GM21515 (cell line): ENCODE results near the gene CCDC192.

Experiments
- ATAC-seq: cut with Tn5 transposase; IDR thresholded peaks from one replicate; pipeline ENCODE4 v1.9.1; 2021; ENCODE audit not compliant: unreplicated experiment

CCDC192 gene

DNA sequence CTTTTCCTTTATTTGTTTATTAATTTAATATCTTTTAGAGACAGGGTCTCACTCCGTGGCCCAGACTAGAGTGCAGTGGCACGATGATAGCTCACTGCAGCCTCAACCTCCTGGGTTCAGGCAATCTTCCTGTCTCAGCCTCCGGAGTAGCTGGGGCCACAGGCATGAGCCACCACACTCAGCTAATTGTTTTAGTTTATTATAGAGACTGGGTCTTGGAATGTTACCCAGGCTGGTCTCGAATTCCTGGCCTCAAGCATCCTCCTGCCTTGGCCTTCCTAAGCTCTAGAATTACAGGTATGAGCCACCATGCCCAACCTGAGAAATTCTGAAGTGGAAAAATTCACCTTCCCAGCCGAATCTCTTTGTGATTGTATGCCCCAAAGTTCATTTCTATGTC, 240.9 kb downstream of the CCDC192 start:
- no peak for ATAC-seq

DNA sequence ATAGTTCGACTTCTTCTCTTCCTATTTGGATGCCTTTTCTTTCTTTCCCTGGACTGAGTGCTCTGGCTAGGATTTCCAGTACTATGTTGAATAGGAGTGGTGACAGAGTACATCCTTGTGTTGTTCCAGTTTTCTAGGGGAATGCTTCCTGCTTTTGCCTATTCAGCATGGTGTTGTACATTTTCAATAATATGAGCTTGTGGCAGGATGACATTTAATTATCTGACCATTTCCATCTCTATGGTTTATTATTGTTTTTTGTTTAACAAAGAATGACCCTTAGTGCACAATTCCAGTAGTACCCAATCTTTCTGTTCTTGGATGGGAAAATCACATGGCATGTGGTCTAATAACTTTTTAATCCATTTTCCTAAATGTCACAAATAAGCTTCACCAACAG, 244.8 kb downstream of the CCDC192 start:
- ATAC-seq: no peak

DNA sequence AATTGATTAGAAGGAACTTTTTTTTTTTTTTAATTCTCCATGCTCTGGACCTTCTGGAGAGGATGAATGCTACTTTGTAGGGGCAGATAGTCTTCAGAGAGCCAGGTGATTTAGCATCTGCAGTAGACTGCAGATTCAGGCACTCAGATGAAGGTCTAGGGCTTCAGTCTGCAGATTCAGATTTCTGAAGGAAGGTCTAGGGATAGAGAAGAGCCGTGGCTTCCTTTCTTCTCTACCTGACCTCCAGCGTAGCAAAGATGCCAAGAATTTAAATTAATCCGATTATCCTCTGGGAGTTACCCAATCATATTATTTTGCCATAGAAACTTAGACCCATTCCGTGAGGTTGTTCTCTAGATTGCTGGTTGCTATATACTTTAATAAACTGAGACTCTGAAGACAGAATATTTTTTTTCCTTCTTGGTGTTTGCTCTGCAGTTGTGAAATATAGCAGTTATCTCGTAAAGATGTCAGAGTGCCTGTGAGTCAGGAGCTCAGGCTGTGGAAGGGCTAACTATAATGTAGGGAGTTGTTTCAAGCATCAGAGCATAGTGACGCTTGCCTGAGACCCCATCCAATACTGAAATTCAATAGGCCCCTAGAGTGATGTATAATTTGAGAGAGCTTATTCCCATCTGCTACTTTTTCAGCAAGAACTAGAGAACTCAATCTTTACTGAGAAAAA, 247.7 kb downstream of the CCDC192 start:
- no peak for ATAC-seq

GRCh38 chr5:127951791-127952190, 248.6 kb downstream of the CCDC192 start:
- no peak for ATAC-seq

DNA sequence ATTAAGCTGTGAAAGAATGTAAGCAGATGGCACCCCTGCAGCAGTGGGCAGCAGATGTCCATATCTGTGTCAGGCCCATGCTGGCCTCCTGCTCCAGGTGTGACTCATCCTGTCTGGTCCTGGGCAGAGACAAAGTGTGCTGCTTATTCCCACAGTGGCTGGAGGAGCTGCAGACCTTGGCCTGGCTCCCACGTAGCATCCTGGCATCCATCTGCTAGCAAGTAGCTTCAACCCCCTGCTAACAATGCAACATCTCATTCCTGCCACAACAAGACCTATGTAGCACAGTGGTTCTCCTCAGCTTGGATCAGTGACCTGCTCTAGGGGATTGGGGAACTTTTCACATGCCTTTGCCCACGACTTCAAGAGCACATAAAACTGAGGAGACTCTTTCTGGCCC, 254.0 kb downstream of the CCDC192 start:
- ATAC-seq: no peak

- no peak for ATAC-seq
Measured at GRCh38 chr5:127957701-127958239, 254.6 kb downstream of the CCDC192 start.

GRCh38 chr5:127958421-127959011, 255.3 kb downstream of the CCDC192 start:
- ATAC-seq: no peak

DNA sequence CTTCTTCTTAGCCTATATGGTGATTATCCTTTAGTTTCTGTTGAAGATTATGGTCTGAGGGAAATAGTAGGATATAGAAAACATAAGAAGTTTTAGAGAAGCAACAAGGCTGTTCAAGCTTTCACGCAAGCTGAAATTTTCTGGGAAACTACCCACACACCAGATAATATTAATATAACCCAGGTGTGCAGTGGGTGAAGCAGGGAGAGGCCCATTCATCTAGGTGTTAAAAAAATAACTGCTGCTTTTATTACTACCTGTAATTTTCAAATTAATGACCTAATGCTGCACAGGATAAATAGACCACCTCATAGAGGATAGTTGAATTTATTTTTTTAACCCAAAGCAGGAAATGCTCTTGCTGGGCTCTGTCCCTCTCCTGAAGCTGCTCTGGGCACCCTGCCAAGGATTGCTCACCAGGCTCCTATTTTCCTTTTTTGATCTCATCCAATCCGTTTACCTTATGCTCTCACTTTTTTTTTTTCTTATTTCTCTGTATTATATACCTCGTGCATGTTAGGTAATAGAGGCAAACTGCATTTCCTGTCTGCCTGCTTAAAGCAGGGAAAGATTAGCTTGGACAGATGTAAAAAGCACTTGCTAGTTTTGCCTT, 256.1 kb downstream of the CCDC192 start:
- no peak for ATAC-seq

GRCh38 chr5:127960270-127960691, 257.1 kb downstream of the CCDC192 start:
- ATAC-seq: no peak

GRCh38 chr5:127961006-127961762, 258.0 kb downstream of the CCDC192 start:
- no peak for ATAC-seq

GRCh38 chr5:127961763-127962145, 258.6 kb downstream of the CCDC192 start:
- no peak for ATAC-seq

GRCh38 chr5:127962491-127962890, 259.3 kb downstream of the CCDC192 start:
- ATAC-seq: no peak

GRCh38 chr5:127963233-127963632, 260.0 kb downstream of the CCDC192 start:
- no peak for ATAC-seq

DNA sequence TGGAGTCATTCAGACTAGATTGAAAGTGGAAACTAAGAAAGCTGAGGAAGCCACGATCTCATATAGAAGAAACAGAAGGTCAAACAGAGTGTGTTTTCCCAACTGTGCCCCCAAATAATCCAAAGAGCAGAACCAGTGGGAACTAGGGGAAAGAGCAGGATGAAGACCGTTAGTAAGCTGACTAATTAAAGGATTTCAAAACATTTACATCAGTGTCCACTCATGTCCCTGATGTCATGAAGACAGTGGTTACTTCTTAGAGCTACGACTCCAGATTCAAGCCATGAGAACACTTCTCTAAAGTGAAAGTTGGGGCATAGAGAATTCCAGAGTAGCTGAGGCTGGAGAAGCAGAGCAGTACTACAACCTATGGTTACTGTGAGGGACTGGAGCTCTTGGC, 260.7 kb downstream of the CCDC192 start:
- no peak for ATAC-seq

GRCh38 chr5:127967323-127967982, 264.3 kb downstream of the CCDC192 start:
- no peak for ATAC-seq

DNA sequence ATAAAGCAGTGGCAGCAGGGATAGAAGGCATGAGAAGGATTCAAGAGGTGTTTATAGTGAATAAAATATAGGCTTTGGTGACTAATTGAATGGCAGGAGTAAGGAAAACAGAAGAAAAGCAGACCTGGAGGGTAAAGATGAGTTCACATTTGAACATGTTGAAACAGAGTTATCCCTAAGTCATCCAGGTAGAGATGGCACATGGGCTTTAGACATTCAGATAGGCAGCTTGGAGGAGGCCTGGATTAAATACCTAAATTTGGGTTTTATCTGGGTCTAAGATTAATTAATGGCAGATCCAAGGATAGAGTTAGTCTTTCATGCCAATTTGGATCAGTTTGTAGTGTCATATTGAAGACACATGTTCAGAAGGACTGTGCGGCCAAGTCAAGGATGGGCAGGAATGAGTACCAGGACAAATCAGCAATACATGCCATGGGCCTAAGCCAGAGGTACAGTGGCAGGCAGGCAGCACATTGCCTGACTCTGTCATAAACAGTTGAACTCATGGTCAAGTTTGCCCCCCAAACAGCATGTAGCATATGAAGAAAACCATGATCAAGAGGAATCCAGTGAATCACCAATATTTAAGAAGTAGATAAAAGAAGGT, 264.9 kb downstream of the CCDC192 start:
- ATAC-seq: no peak

DNA sequence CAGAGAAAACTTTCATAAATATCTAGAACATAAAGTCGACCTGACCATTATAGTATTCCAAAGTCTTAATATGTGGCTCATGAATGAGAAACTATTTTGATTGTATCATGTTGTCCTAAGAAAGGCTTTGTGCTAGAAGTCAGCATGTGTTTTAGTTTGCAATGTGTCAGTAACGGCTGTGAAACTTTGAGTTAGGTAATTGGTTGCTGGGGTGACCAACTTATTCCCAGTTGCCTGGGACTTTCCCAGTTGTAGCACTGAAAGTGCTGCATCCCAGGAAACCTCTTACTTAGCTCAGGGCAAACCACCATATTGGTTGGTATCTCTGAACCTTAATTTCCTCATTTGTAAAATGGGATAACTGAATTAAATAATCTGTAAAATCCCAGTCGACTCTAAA, 265.8 kb downstream of the CCDC192 start:
- ATAC-seq: no peak

GRCh38 chr5:127969651-127970050, 266.5 kb downstream of the CCDC192 start:
- ATAC-seq: no peak

DNA sequence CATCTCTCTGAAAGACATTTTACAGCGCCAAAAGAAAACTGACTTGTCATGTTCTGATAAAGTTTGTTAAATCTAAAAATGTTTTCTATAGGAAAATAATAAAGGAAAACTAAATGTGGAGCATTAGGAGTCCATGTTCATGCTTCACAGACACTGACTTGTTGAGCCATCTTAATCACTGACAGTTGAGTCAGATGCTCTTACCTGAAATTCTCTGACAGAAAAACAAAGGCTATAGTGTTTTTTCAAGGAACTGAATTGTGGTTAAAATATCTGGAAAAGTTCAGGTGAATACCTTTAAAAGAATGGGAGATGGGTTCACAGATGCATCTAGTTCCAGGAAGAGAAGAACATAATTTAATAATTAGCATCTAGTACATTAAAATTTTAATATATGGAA, 266.9 kb downstream of the CCDC192 start:
- no peak for ATAC-seq

DNA sequence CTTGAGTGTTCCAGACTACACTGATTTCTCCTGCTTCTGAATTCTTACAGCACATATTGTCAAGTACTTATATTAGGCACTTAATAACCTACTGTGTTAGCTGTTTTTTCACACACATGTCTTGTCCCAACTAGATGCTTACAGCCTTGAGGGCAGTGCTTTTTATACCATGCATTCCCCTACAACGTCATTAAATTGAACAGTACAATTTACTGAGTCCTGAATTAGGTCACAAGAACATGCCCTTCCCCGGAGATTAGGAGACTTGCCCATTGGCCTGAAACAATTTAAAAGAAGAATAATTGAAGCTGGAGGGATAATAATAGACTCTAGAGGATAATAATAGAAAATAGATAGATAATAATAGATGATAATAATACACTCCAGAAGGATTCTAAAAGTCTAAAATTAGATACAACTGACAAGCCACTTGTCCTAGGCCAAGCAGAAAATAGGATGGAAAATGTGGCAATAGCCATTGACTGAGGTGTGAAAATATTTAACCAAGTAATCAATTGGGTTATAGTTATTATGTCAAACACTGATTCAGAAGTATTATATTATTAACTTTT, 267.7 kb downstream of the CCDC192 start:
- ATAC-seq: no peak
